GM12874 (cell line): ENCODE results near the gene RBBP6.

Source experiments
- CTCF ChIP-seq: IDR thresholded peaks from 2 replicates; pipeline ENCODE4 v1.5.1; 2011; ENCODE audit warnings: low read depth, mild to moderate bottlenecking, control low read depth, low read length, moderate library complexity; ENCODE audit not compliant: insufficient read depth

The RBBP6 gene

GRCh38 chr16:24525970-24526559, 13.3 kb upstream of the RBBP6 start:
- TF ChIP-seq CTCF = no peak

- TF ChIP-seq CTCF = no peak
These were observed 12.5 kb upstream of the RBBP6 start for GRCh38 chr16:24526701-24527495.

DNA sequence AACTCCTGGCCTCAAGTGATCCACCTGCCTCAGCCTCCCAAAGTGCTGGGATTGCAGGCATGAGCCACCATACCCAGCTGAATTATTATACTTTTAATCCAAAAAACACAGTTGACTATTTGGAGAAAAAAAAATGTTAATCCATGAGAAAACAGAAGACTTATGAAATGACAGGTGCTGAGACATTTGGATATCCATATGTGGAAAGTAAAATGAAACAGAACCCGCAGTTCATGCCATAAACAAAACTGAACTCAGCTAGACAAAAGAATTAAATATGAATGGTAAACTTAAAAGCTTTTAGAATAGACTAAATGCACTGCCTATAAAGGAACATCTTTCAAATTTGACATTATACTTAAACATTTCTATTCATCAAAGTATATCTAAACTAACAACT, 8.2 kb upstream of the RBBP6 start:
- TF ChIP-seq CTCF = no peak

GRCh38 chr16:24534620-24535019, 4.7 kb upstream of the RBBP6 start:
- TF ChIP-seq CTCF = no peak

GRCh38 chr16:24535827-24536226, 3.5 kb upstream of the RBBP6 start:
- no peak for TF ChIP-seq CTCF

- TF ChIP-seq CTCF = no peak
These were observed 2.7 kb upstream of the RBBP6 start for GRCh38 chr16:24536671-24537070.

DNA sequence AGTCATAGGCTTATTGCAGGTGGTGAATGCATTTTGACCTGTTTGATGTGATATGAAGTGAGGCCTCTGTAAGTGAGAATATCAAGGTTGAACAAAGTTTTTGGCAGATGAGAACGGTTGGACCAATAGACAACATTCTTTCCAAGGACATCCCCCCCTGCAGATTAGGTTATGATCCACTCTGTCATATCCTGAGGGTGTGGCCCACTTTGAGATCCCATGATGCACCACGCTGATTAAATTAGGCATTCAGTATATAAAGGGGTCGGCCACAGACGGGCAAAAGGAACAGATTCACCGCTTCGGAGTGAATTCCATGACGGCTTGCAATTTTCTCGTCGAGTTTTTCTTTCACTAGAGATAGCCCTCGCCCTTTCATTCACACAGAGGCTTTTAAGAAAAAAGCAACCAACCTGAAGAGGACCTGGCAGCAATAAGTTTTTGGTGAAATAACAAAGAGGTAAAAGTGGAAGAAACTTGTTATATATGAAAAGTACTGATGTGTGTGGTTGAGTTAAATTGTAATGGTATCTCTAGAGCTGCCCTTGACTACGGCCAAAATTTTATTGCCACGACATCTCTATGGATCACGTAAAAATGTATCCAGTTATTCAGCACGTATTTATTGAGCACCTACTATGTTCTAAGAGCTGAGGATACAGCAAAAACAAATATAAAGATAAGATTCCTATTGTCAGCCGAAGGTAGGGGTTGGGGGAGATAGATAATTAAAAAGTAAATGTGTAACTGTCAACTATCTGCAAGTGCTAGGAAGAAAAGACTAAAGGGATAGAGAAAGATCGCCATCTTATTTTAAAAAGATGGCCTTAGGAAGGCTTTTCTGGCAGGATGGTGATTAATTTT, 1.7 kb upstream of the RBBP6 start:
- no peak for TF ChIP-seq CTCF
